Measurements from ENCODE around the gene PNKP. TPM values are rescaled to one million over a fixed set of nuclear protein-coding genes. Genes with fewer than 3 reads are reported as not detected.

The PNKP gene
- total RNA-seq, 1 experiment from 2014 or later = 141 TPM

- Histone ChIP-seq H3K27me3 (ENCODE audit: low read length) (no peaks in the 10 kb centered on the region), H3K4me1 (ENCODE audit: insufficient read depth, low read length) (no peaks in the 10 kb centered on the region), H3K9me2 (replicated peaks; ENCODE audit: low read length) (no peaks in the 10 kb centered on the region), H4K20me1 (ENCODE audit: low read length) (no peaks in the 10 kb centered on the region), H3K36me3 (ENCODE audit: low read depth, low read length) (peaks cover 26% of the 10 kb centered on the region; the same call in 1 of the 2 replicates), H3K9ac (ENCODE audit: low read length) (no peak overlapping the region), H2AFZ (ENCODE audit: low read length) (no peak overlapping the region), H3K9me3 (ENCODE audit: low read length) (no peaks in the 10 kb centered on the region), H3K27ac (ENCODE audit: low read length) (no peak overlapping the region), H3F3A (ENCODE audit: low read length, unreplicated experiment) (no peaks in the 10 kb centered on the region), H3K79me2 (ENCODE audit: low read length) (no peaks in the 10 kb centered on the region), H3K4me2 (ENCODE audit: low read length) (no peak overlapping the region), H3K4me3 (ENCODE audit: low read length) (no peak overlapping the region)
- intact Hi-C loops (cut with micrococcal nuclease) = no loop called here
- CTCF ChIA-PET = no interaction called here
- no peak for TF ChIP-seq CTCF (conservative IDR thresholded peaks at IDR 0.05; ENCODE audit: low read depth, low read length)
- no peak for TF ChIP-seq EZH2 (IDR thresholded peaks at IDR 0.05; ENCODE audit: low read length, unreplicated experiment)
- no peak for TF ChIP-seq EZH2phosphoT487 (IDR thresholded peaks at IDR 0.05; ENCODE audit: borderline replicate concordance, low read length)
- POLR2A ChIA-PET (ENCODE audit: unreplicated experiment) = no interaction called here
- no TSS peak for BruUV-seq (replicated peaks)
- no peak for ATAC-seq
- no peak for DNase-seq
Measured at GRCh38 chr19:49833599-49833998, 33.8 kb downstream of the PNKP start.

- peaks cover 26% of the 10 kb centered on the region; the same call in 1 of the 2 replicates for H3K36me3 ChIP-seq (ENCODE audit: low read depth, low read length)
- H3K9me3 ChIP-seq (ENCODE audit: low read length) = no peaks in the 10 kb centered on the region
- no peak for ATAC-seq
- H3K27ac ChIP-seq (ENCODE audit: low read length) = no peak overlapping the region
- H3F3A ChIP-seq (ENCODE audit: low read length, unreplicated experiment) = no peaks in the 10 kb centered on the region
- DNase-seq = no peak
- H3K4me2 ChIP-seq (ENCODE audit: low read length) = no peak overlapping the region
- intact Hi-C loops (cut with micrococcal nuclease) = no loop called here
- H4K20me1 ChIP-seq (ENCODE audit: low read length) = no peaks in the 10 kb centered on the region
- H3K9ac ChIP-seq (ENCODE audit: low read length) = no peak overlapping the region
- POLR2A ChIA-PET (ENCODE audit: unreplicated experiment) = interaction anchor here (0.6 kb wide), 1 partner anchor 305 kb away, joined by 6 read pairs; the partner anchor contains the start of gene RCN3
- no peaks in the 10 kb centered on the region for H3K4me1 ChIP-seq (ENCODE audit: insufficient read depth, low read length)
- TF ChIP-seq EZH2phosphoT487 (IDR thresholded peaks at IDR 0.05; ENCODE audit: borderline replicate concordance, low read length) (no peak), EZH2 (IDR thresholded peaks at IDR 0.05; ENCODE audit: low read length, unreplicated experiment) (no peak), CTCF (conservative IDR thresholded peaks at IDR 0.05; ENCODE audit: low read depth, low read length) (no peak)
- H2AFZ ChIP-seq (ENCODE audit: low read length) = no peak overlapping the region
- no peaks in the 10 kb centered on the region for H3K27me3 ChIP-seq (ENCODE audit: low read length)
- CTCF ChIA-PET = no interaction called here
- H3K79me2 ChIP-seq (ENCODE audit: low read length) = no peaks in the 10 kb centered on the region
- TSS peak; percentile 20 for BruUV-seq (replicated peaks)
- no peaks in the 10 kb centered on the region for H3K9me2 ChIP-seq (replicated peaks; ENCODE audit: low read length)
- no peak overlapping the region for H3K4me3 ChIP-seq (ENCODE audit: low read length)
Measured at GRCh38 chr19:49832556-49832955, 34.8 kb downstream of the PNKP start.

- Histone ChIP-seq H3K36me3 (ENCODE audit: low read depth, low read length) (peaks cover 26% of the 10 kb centered on the region; the same call in 1 of the 2 replicates), H2AFZ (ENCODE audit: low read length) (no peak overlapping the region), H3K9me3 (ENCODE audit: low read length) (no peaks in the 10 kb centered on the region), H3K9ac (ENCODE audit: low read length) (no peak overlapping the region), H3K79me2 (ENCODE audit: low read length) (no peaks in the 10 kb centered on the region), H3K4me1 (ENCODE audit: insufficient read depth, low read length) (no peaks in the 10 kb centered on the region), H3K27ac (ENCODE audit: low read length) (no peak overlapping the region), H3F3A (ENCODE audit: low read length, unreplicated experiment) (no peaks in the 10 kb centered on the region), H3K4me2 (ENCODE audit: low read length) (no peak overlapping the region), H4K20me1 (ENCODE audit: low read length) (no peaks in the 10 kb centered on the region), H3K4me3 (ENCODE audit: low read length) (no peak overlapping the region), H3K9me2 (replicated peaks; ENCODE audit: low read length) (no peaks in the 10 kb centered on the region), H3K27me3 (ENCODE audit: low read length) (no peaks in the 10 kb centered on the region)
- no peak for TF ChIP-seq CTCF (conservative IDR thresholded peaks at IDR 0.05; ENCODE audit: low read depth, low read length)
- TF ChIP-seq EZH2 (IDR thresholded peaks at IDR 0.05; ENCODE audit: low read length, unreplicated experiment) = no peak
- no peak for TF ChIP-seq EZH2phosphoT487 (IDR thresholded peaks at IDR 0.05; ENCODE audit: borderline replicate concordance, low read length)
- ATAC-seq (no peak), DNase-seq (no peak)
- ChIA-PET POLR2A (ENCODE audit: unreplicated experiment) (no interaction called here), CTCF (no interaction called here)
- intact Hi-C loops (cut with micrococcal nuclease) = no loop called here
- no TSS peak for BruUV-seq (replicated peaks)
Measured at GRCh38 chr19:49831592-49831991, 35.8 kb downstream of the PNKP start.

Measured in PC-3 (cell line).